GM10248 (cell line): ENCODE measurements around the gene CCL18.
"Not testable (repeated sequence)": the region's sequence is repeated elsewhere in the genome, so short reads cannot be mapped to it uniquely, and the experiment has no call there.

Source experiments
- CTCF ChIA-PET: fragments of 300-600 bp; sonication (Branson Sonifier 250); formaldehyde crosslinking; extraction: SDS; loops from one replicate; lab custom pipeline; 2021; ENCODE audit warnings: antibody characterized with exemption; lab: Yijun Ruan, JAX
- POLR2A ChIA-PET: fragments of 350-650 bp; sonication (Branson Sonifier 250); formaldehyde crosslinking; extraction: SDS; loops from one replicate; lab custom pipeline; 2020; ENCODE audit warnings: antibody characterized with exemption; lab: Yijun Ruan, JAX
- DNase-seq: peaks from one replicate; pipeline ENCODE4 v3.0.0; 2012; ENCODE audit errors: extremely low spot score
- CTCF ChIP-seq: IDR thresholded peaks from 2 replicates; pipeline ENCODE4 v1.5.1; 2012; ENCODE audit warnings: mild to moderate bottlenecking, low read depth; ENCODE audit errors: extremely low read depth, missing control alignments, control extremely low read depth

The CCL18 gene

GRCh38 chr17:36104701-36105181 lies 40.7 kb downstream of the CCL18 start:
- TF ChIP-seq CTCF = no peak
- no peak for DNase-seq
- CTCF ChIA-PET = interaction anchor here (0.9 kb wide), 1 partner anchor 14 kb away, joined by 3 read pairs; no protein-coding TSS in a partner anchor
- POLR2A ChIA-PET = interaction anchor here (1.1 kb wide), 1 partner anchor 14 kb away, joined by 4 read pairs; no protein-coding TSS in a partner anchor

GRCh38 chr17:36105781-36106492 lies 41.9 kb downstream of the CCL18 start:
- DNase-seq = no peak
- ChIA-PET CTCF (interaction anchor here (1.3 to 1.9 kb wide), 2 partner anchors 8 to 11 kb away, joined by 4 to 7 read pairs; no protein-coding TSS in a partner anchor), POLR2A (no interaction called here)
- TF ChIP-seq CTCF = no peak

- POLR2A ChIA-PET = no interaction called here
- CTCF ChIA-PET = interaction anchor here (1.3 to 1.9 kb wide), 2 partner anchors 8 to 10 kb away, joined by 4 to 7 read pairs; no protein-coding TSS in a partner anchor
- no peak for DNase-seq
- no peak for TF ChIP-seq CTCF
These were observed 42.4 kb downstream of the CCL18 start for GRCh38 chr17:36106493-36106835.

GRCh38 chr17:36107660-36108059 lies 43.6 kb downstream of the CCL18 start:
- DNase-seq = no peak
- POLR2A ChIA-PET = no interaction called here
- no peak for TF ChIP-seq CTCF
- CTCF ChIA-PET = interaction anchor here (1.3 kb wide), 2 partner anchors 10 to 11 kb away, joined by 3 to 4 read pairs; no protein-coding TSS in a partner anchor

- ChIA-PET POLR2A (interaction anchor here (0.6 kb wide), 1 partner anchor 229 kb away, joined by 8 read pairs; no protein-coding TSS in a partner anchor), CTCF (interaction anchor here (1.3 kb wide), 2 partner anchors 10 to 40 kb away, joined by 3 read pairs; no protein-coding TSS in a partner anchor)
- not testable (repeated sequence) for DNase-seq
These were observed 44.2 kb downstream of the CCL18 start for GRCh38 chr17:36108265-36108664.

GRCh38 chr17:36111068-36111490 lies 47.0 kb downstream of the CCL18 start:
- CTCF ChIA-PET = interaction anchor here (1.0 to 1.8 kb wide), 4 partner anchors 24 to 142 kb away, joined by 3 to 7 read pairs (median 6); no protein-coding TSS in a partner anchor
- no peak for TF ChIP-seq CTCF
- no peak for DNase-seq
- POLR2A ChIA-PET = no interaction called here

- ChIA-PET POLR2A (no interaction called here), CTCF (interaction anchor here (1.0 to 1.8 kb wide), 2 partner anchors 36 to 40 kb away, joined by 5 to 7 read pairs; no protein-coding TSS in a partner anchor)
- TF ChIP-seq CTCF = no peak
- DNase-seq = no peak
These were observed 48.5 kb downstream of the CCL18 start for GRCh38 chr17:36112572-36112971.

- CTCF ChIA-PET, DNase-seq, POLR2A ChIA-PET: not testable (repeated sequence)
These were observed 49.1 kb downstream of the CCL18 start for GRCh38 chr17:36113131-36113530.

GRCh38 chr17:36114971-36115648 lies 51.0 kb downstream of the CCL18 start:
- POLR2A ChIA-PET, DNase-seq, CTCF ChIA-PET: not testable (repeated sequence)
